Chondrocyte (in vitro differentiated cells): Measurements from ENCODE around the gene CNR2. TPM values are rescaled to one million over a fixed set of nuclear protein-coding genes. Genes with fewer than 3 reads are reported as not detected.
"Not testable (repeated sequence)": the region's sequence is repeated elsewhere in the genome, so short reads cannot be mapped to it uniquely, and the experiment has no call there.

Experiments used
- DNase-seq: peaks from one replicate; pipeline ENCODE4 v3.0.0; 2021; ENCODE audit warnings: mixed read lengths, low spot score
- H3K27ac Mint-ChIP-seq: one replicate; pipeline ENCODE4 v1.8.0; 2021; ENCODE audit warnings: mild to moderate bottlenecking, moderate library complexity, mixed read lengths; ENCODE audit not compliant: unreplicated experiment
- H3K27me3 Mint-ChIP-seq: 2 replicates; pipeline ENCODE4 v1.8.0; 2021; ENCODE audit warnings: low read depth, mixed read lengths
- H3K36me3 Mint-ChIP-seq: 2 replicates; pipeline ENCODE4 v1.8.0; 2021; ENCODE audit warnings: low read depth, mixed read lengths
- H3K4me1 Mint-ChIP-seq: 2 replicates; pipeline ENCODE4 v1.8.0; 2021; ENCODE audit warnings: low read depth, mild to moderate bottlenecking, mixed read lengths
- H3K4me3 Mint-ChIP-seq: one replicate; pipeline ENCODE4 v1.8.0; 2021; ENCODE audit warnings: mild to moderate bottlenecking, moderate library complexity, mixed read lengths; ENCODE audit not compliant: unreplicated experiment
- H3K9me3 Mint-ChIP-seq: 2 replicates; pipeline ENCODE4 v1.8.0; 2021; ENCODE audit warnings: low read depth, mixed read lengths
- CTCF ChIP-seq: fragments of 200-600 bp; sonication (generic); IDR thresholded peaks from 2 replicates; pipeline ENCODE4 v1.5.0; 2021; ENCODE audit warnings: antibody characterized with exemption, mild to moderate bottlenecking, moderate library complexity
- total RNA-seq: library from RNA; stranded (reverse); gene quantifications from 3 replicates; pipeline ENCODE4 v1.2.1, GENCODE V29; 2021

Gene CNR2
- total RNA-seq, 1 donor from 2014 or later = not detected

DNA sequence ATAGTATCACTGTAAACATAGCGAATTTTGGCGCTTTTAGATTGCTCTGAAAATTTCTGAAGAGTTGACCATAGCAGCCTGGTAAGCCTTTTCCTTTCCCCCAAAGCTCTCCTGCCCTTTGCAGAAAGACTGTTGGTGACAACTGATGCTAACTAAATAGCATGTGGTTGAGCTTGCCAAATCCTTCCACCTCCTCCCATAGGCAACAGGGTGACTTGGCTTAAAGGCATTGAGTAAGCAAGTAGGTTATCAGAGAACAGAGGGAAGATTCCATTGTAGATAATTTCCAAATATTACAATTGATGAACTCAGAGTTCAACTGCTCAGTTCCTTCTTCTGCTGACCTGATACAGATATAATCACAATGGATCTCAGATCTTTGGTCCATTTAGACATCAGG is 68.0 kb downstream of the CNR2 start:
- TF ChIP-seq CTCF = no peak
- H3K4me3 Mint-ChIP-seq = no peak overlapping the region
- peaks cover 11% of the 10 kb centered on the region for H3K9me3 Mint-ChIP-seq
- H3K27me3 Mint-ChIP-seq = peaks cover 3% of the 10 kb centered on the region
- H3K27ac Mint-ChIP-seq = no peak overlapping the region
- H3K4me1 Mint-ChIP-seq = no peaks in the 10 kb centered on the region
- DNase-seq = no peak
- peaks cover 24% of the 10 kb centered on the region for H3K36me3 Mint-ChIP-seq

DNA sequence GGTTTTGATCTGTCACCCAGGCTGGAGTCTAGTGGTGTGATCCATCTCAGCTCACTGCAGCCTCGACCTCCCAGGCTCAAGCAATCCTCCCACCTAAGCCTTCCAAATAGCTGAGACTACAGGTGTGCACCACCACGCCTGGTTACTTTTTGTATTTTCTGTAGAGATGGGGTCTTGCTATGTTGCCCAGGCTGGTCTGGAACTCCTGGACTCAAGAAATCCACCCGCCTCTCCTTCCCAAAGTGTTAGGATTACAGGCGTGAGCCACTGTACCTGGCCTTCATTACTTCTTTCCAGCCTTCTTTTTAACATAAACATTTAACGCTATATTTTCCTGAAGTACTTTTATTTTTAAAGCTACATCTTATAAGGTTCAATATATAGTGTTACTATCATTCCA is 69.5 kb downstream of the CNR2 start:
- TF ChIP-seq CTCF = no peak
- Mint-ChIP-seq H3K4me1 (peaks cover under 1% of the 10 kb centered on the region), H3K9me3 (peaks cover 11% of the 10 kb centered on the region), H3K4me3 (no peak overlapping the region), H3K27ac (no peak overlapping the region), H3K27me3 (peaks cover 3% of the 10 kb centered on the region), H3K36me3 (peaks cover 24% of the 10 kb centered on the region)
- no peak for DNase-seq

DNA sequence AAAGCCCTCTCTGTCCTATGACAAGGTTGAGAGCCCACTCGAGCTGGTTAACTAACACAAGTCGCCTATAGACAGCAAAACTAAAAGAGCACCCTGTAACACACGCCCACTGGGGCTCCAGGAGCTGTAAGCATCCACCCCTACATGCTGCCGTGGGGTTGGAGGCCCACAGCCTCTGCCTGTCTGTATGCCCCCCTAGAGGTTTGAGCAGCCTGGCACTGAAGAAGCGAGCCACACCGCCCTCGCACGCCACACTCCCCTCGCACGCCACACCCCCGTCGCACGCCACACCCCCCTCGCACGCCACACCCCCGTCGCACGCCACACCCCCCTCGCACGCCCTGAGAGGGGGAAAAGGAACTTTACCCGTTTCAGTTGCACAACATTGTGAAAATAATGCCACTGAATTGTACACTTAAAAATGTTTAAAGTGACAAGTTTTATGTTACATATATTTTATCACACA is 74.7 kb downstream of the CNR2 start:
- TF ChIP-seq CTCF = no peak
- Mint-ChIP-seq H3K36me3 (no peaks in the 10 kb centered on the region), H3K9me3 (no peaks in the 10 kb centered on the region), H3K4me3 (peak overlapping the region; percentile 73), H3K27ac (peak overlapping the region; percentile 65), H3K4me1 (peaks cover 6% of the 10 kb centered on the region), H3K27me3 (peaks cover 11% of the 10 kb centered on the region)
- DNase-seq = no peak

DNA sequence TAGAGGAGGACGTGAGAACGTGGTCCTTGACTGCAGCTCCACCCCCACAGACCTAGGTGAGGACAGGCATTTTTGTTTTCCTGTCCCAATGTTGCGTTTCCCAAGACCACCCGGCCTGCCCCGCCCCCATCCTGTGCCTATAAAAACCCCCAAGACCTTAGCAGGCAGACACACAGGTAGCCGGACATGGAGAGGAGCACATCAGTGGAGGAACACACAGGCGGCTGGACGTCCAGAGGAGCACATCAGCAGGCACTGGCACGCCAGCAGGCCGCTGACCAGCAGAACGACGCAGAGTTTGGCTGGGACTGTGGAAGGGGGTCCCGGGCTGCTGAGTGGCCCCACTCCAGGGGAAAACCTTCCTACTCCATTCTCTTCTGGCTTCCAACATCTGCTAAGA is 75.3 kb downstream of the CNR2 start:
- DNase-seq = no peak
- Mint-ChIP-seq H3K4me3 (peak overlapping the region; percentile 73), H3K27me3 (peaks cover 11% of the 10 kb centered on the region), H3K9me3 (no peaks in the 10 kb centered on the region), H3K36me3 (no peaks in the 10 kb centered on the region), H3K4me1 (peaks cover 6% of the 10 kb centered on the region), H3K27ac (no peak overlapping the region)
- TF ChIP-seq CTCF = no peak

GRCh38 chr1:23836037-23836436 is 77.1 kb downstream of the CNR2 start:
- H3K4me1 Mint-ChIP-seq = peaks cover 6% of the 10 kb centered on the region
- no peaks in the 10 kb centered on the region for H3K9me3 Mint-ChIP-seq
- no peaks in the 10 kb centered on the region for H3K36me3 Mint-ChIP-seq
- TF ChIP-seq CTCF = no peak
- no peak overlapping the region for H3K27ac Mint-ChIP-seq
- H3K27me3 Mint-ChIP-seq = peaks cover 9% of the 10 kb centered on the region
- no peak for DNase-seq
- H3K4me3 Mint-ChIP-seq = no peak overlapping the region

DNA sequence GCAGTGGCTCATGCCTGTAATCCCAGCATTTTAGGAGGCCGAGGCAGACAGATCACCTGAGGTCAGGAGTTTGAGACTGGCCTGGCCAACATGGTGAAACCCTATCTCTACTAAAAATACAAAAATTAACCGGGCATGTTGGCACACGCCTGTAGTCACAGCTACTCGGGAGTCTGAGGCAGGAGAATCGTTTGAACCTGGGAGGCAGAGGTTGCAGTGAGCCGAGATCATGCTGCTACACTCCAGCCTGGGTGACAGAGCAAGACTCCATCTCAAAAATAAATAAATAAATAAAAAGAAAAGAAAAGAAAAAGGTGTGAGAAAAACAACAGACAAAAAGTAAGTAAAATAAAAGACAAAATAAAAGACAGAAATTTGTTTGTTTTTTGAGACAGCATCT is 79.0 kb downstream of the CNR2 start:
- H3K9me3 Mint-ChIP-seq, H3K4me1 Mint-ChIP-seq, H3K4me3 Mint-ChIP-seq, H3K27ac Mint-ChIP-seq, H3K27me3 Mint-ChIP-seq, DNase-seq, H3K36me3 Mint-ChIP-seq: not testable (repeated sequence)
